Measurements from ENCODE around the gene CA9.

GRCh38 chr9:35651956-35652828, 21.5 kb upstream of the CA9 start:
- TF ChIP-seq CTCF (IDR thresholded peaks at IDR 0.05) (no peak), POLR2AphosphoS5 (IDR thresholded peaks at IDR 0.05) (peak in 2 of 3 donors; percentile 40 to 46), POLR2A (IDR thresholded peaks at IDR 0.05) (no peak)

Data from transverse colon (tissue), 4 donors.